Measurements from ENCODE around the gene KIAA0513.

DNA sequence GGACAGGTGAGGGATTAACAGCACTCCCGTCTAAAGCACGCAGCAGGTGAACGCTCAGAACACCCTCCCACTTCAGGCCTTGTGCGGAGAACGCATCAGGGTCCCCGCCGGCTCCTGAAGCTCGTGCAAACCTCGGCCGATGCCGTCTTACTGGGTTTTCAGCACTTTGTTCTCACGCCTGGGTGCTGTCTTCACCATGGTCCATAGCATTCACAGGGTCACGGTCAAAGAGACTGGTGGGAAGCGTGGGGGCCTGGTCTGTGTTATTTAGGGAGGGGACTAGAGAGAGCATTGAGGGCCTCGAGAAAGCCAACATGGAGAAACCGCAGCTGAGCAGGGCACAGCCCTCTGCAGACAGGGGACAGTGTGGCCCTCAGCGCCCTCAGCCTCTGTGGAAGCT lies 58.1 kb downstream of the KIAA0513 start:
- TF ChIP-seq, protein P1, sequence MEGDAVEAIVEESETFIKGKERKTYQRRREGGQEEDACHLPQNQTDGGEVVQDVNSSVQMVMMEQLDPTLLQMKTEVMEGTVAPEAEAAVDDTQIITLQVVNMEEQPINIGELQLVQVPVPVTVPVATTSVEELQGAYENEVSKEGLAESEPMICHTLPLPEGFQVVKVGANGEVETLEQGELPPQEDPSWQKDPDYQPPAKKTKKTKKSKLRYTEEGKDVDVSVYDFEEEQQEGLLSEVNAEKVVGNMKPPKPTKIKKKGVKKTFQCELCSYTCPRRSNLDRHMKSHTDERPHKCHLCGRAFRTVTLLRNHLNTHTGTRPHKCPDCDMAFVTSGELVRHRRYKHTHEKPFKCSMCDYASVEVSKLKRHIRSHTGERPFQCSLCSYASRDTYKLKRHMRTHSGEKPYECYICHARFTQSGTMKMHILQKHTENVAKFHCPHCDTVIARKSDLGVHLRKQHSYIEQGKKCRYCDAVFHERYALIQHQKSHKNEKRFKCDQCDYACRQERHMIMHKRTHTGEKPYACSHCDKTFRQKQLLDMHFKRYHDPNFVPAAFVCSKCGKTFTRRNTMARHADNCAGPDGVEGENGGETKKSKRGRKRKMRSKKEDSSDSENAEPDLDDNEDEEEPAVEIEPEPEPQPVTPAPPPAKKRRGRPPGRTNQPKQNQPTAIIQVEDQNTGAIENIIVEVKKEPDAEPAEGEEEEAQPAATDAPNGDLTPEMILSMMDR (IDR thresholded peaks at IDR 0.05; ENCODE audit: extremely low read depth in 1 of 2, insufficient read depth in 1 of 2, low read depth in 1 of 2, low read length in 2 of 2), result no peak
- TF ChIP-seq POLR2A (IDR thresholded peaks at IDR 0.05; ENCODE audit: low read depth, low read length) (no peak), FOS (IDR thresholded peaks at IDR 0.05; ENCODE audit: borderline replicate concordance, insufficient read depth, low read length) (no peak)
- TF ChIP-seq, protein P2, sequence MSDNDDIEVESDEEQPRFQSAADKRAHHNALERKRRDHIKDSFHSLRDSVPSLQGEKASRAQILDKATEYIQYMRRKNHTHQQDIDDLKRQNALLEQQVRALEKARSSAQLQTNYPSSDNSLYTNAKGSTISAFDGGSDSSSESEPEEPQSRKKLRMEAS (IDR thresholded peaks at IDR 0.05; ENCODE audit: insufficient read depth, insufficient read length), result no peak

Measured in endothelial cell of umbilical vein (primary cell).